IMR-90 (cell line): ENCODE measurements around the gene TSPEAR. TPM values are rescaled to one million over a fixed set of nuclear protein-coding genes. Genes with fewer than 3 reads are reported as not detected.

Experiments
- ATAC-seq: fragments of 200-7000 bp; cut with Tn5 transposase; 2 replicates; pipeline ENCODE4 v1.9.1; 2020; ENCODE audit warnings: low read depth, mild to moderate bottlenecking, moderate library complexity
- BruUV-seq: library from RNA; stranded (reverse); fragments of 400-500 nt; replicated peaks from 2 replicates; lab custom pipeline; 2021; lab: Mats Ljungman, UMichigan
- CTCF ChIA-PET: fragments of 300-600 bp; formaldehyde crosslinking; extraction: SDS; loops from one replicate; lab custom pipeline; 2021; ENCODE audit warnings: antibody characterized with exemption; lab: Yijun Ruan, JAX
- POLR2A ChIA-PET: fragments of 300-600 bp; sonication (Branson Sonifier 250); formaldehyde crosslinking; loops from one replicate; lab custom pipeline; 2022; ENCODE audit warnings: antibody characterized with exemption; ENCODE audit not compliant: unreplicated experiment; lab: Charles Lee
- DNase-seq: peaks from one replicate; pipeline ENCODE4 v3.0.0; 2013
- H2AFZ ChIP-seq: replicated peaks from 2 replicates; pipeline ENCODE3; 2013; ENCODE audit warnings: low read length, mild to moderate bottlenecking; ENCODE audit not compliant: poor library complexity
- H2AK5ac ChIP-seq: 2 replicates; pipeline ENCODE4 v1.6.1; 2013; ENCODE audit warnings: low read depth, low read length, inconsistent platforms
- H2AK9ac ChIP-seq: replicated peaks from 2 replicates; pipeline ENCODE3; 2013; ENCODE audit warnings: mild to moderate bottlenecking, low read depth, low read length, moderate library complexity; ENCODE audit not compliant: poor library complexity
- H2BK120ac ChIP-seq: 2 replicates; pipeline ENCODE4 v1.6.1; 2013; ENCODE audit warnings: low read depth, low read length, inconsistent platforms
- H2BK15ac ChIP-seq: 3 replicates; pipeline ENCODE4 v1.6.1; 2013; ENCODE audit warnings: low read depth, low read length, inconsistent platforms
- H2BK20ac ChIP-seq: 2 replicates; pipeline ENCODE4 v1.6.1; 2013; ENCODE audit warnings: low read depth, mild to moderate bottlenecking, inconsistent platforms, low read length, moderate library complexity
- H2BK5ac ChIP-seq: 2 replicates; pipeline ENCODE4 v1.6.1; 2013; ENCODE audit warnings: mild to moderate bottlenecking, low read depth, low read length, inconsistent platforms; ENCODE audit not compliant: poor library complexity, severe bottlenecking
- H3K14ac ChIP-seq: replicated peaks from 2 replicates; pipeline ENCODE4 v1.6.1; 2013; ENCODE audit warnings: low read depth, low read length, inconsistent platforms
- H3K18ac ChIP-seq: 2 replicates; pipeline ENCODE4 v1.6.1; 2013; ENCODE audit warnings: low read depth, low read length, control low read depth
- H3K23ac ChIP-seq: 2 replicates; pipeline ENCODE4 v1.6.1; 2013; ENCODE audit warnings: low read depth, low read length, inconsistent platforms
- H3K27ac ChIP-seq: 2 replicates; pipeline ENCODE4 v1.5.1; 2013; ENCODE audit warnings: mild to moderate bottlenecking, control low read depth, low read length; ENCODE audit not compliant: insufficient read depth
- H3K27me3 ChIP-seq: 2 replicates; pipeline ENCODE4 v1.6.1; 2013; ENCODE audit warnings: low read length; ENCODE audit not compliant: control insufficient read depth, insufficient read depth
- H3K36me3 ChIP-seq: 2 replicates; pipeline ENCODE4 v1.6.1; 2013; ENCODE audit warnings: low read length, mixed read lengths; ENCODE audit not compliant: control insufficient read depth, insufficient read depth
- H3K4ac ChIP-seq: 2 replicates; pipeline ENCODE4 v1.6.1; 2013; ENCODE audit warnings: low read depth, low read length, inconsistent platforms
- H3K4me1 ChIP-seq: 2 replicates; pipeline ENCODE4 v1.6.1; 2013; ENCODE audit warnings: low read length, mixed read lengths; ENCODE audit not compliant: control insufficient read depth, insufficient read depth
- H3K4me2 ChIP-seq: 2 replicates; pipeline ENCODE4 v1.6.1; 2013; ENCODE audit warnings: low read depth, mild to moderate bottlenecking, control low read depth, low read length, moderate library complexity
- H3K4me3 ChIP-seq: 2 replicates; pipeline ENCODE4 v1.5.1; 2013; ENCODE audit warnings: low read depth, mild to moderate bottlenecking, control low read depth, low read length, moderate library complexity; ENCODE audit not compliant: insufficient read depth
- H3K56ac ChIP-seq: 2 replicates; pipeline ENCODE4 v1.6.1; 2013; ENCODE audit warnings: low read length, inconsistent platforms; ENCODE audit not compliant: insufficient read depth; ENCODE audit errors: extremely low read depth
- H3K79me1 ChIP-seq, 2 experiments: 2 replicates each; pipeline ENCODE4 v1.6.1; 2013; ENCODE audit warnings: low read length in 2 of 2, inconsistent platforms in 1 of 2, low read depth in 1 of 2
- H3K9ac ChIP-seq: 2 replicates; pipeline ENCODE4 v1.6.1; 2013; ENCODE audit warnings: low read depth, low read length, control low read depth
- H3K9me1 ChIP-seq: 2 replicates; pipeline ENCODE4 v1.6.1; 2013; ENCODE audit warnings: low read length, inconsistent platforms; ENCODE audit not compliant: insufficient read depth
- H3K9me3 ChIP-seq: 2 replicates; pipeline ENCODE4 v1.6.1; 2013; ENCODE audit warnings: low read length; ENCODE audit not compliant: control insufficient read depth, insufficient read depth
- H4K20me1 ChIP-seq: 2 replicates; pipeline ENCODE4 v1.6.1; 2013; ENCODE audit warnings: low read length, inconsistent platforms; ENCODE audit not compliant: insufficient read depth
- H4K5ac ChIP-seq: 2 replicates; pipeline ENCODE4 v1.6.1; 2013; ENCODE audit warnings: mild to moderate bottlenecking, low read depth, low read length, control low read depth
- H4K8ac ChIP-seq, 2 experiments: 2 replicates each; pipeline ENCODE4 v1.6.1; 2013; ENCODE audit warnings: low read depth in 2 of 2, low read length in 2 of 2, control low read depth in 1 of 2, inconsistent platforms in 1 of 2
- H4K91ac ChIP-seq: 2 replicates; pipeline ENCODE4 v1.6.1; 2013; ENCODE audit warnings: low read depth, low read length, inconsistent platforms; ENCODE audit not compliant: insufficient read depth
- BHLHE40 ChIP-seq: fragments of 150-350 bp; IDR thresholded peaks from 2 replicates; pipeline ENCODE4 v1.6.1; 2016; ENCODE audit warnings: mild to moderate bottlenecking, low read depth, low read length
- CEBPB ChIP-seq: IDR thresholded peaks from 2 replicates; pipeline ENCODE4 v1.6.1; 2012; ENCODE audit warnings: low read depth, low read length, improper control_type of control experiment
- CHD1 ChIP-seq: IDR thresholded peaks from 2 replicates; pipeline ENCODE4 v1.6.1; 2012; ENCODE audit warnings: low read depth, low read length, improper control_type of control experiment
- CTCF ChIP-seq: conservative IDR thresholded peaks from 2 replicates; pipeline ENCODE4 v1.5.1; 2012; ENCODE audit warnings: mild to moderate bottlenecking, low read depth, low read length, improper control_type of control experiment
- ELK1 ChIP-seq: fragments of 150-350 bp; IDR thresholded peaks from 2 replicates; pipeline ENCODE4 v1.6.1; 2016; ENCODE audit warnings: low read depth, mild to moderate bottlenecking, low read length, moderate library complexity, borderline replicate concordance
- FOS ChIP-seq: fragments of 150-350 bp; IDR thresholded peaks from 2 replicates; pipeline ENCODE4 v1.6.1; 2016; ENCODE audit warnings: low read depth, low read length
- MAFK ChIP-seq: IDR thresholded peaks from 2 replicates; pipeline ENCODE4 v1.6.1; 2012; ENCODE audit warnings: low read depth, low read length, improper control_type of control experiment
- MAZ ChIP-seq: IDR thresholded peaks from 2 replicates; pipeline ENCODE4 v1.6.1; 2012; ENCODE audit warnings: low read depth, mild to moderate bottlenecking, low read length, improper control_type of control experiment, moderate library complexity, borderline replicate concordance
- MXI1 ChIP-seq: IDR thresholded peaks from 2 replicates; pipeline ENCODE4 v1.6.1; 2012; ENCODE audit warnings: low read depth, mild to moderate bottlenecking, low read length, moderate library complexity, borderline replicate concordance
- NFE2L2 ChIP-seq: fragments of 150-350 bp; IDR thresholded peaks from 2 replicates; pipeline ENCODE4 v1.6.1; 2016; ENCODE audit warnings: low read depth, mild to moderate bottlenecking, low read length
- POLR2A ChIP-seq: IDR thresholded peaks from 2 replicates; pipeline ENCODE4 v1.6.1; 2012; ENCODE audit warnings: mild to moderate bottlenecking, low read depth, low read length
- RAD21 ChIP-seq: IDR thresholded peaks from 2 replicates; pipeline ENCODE4 v1.6.1; 2012; ENCODE audit warnings: low read length, improper control_type of control experiment
- RCOR1 ChIP-seq: IDR thresholded peaks from 2 replicates; pipeline ENCODE4 v1.6.1; 2012; ENCODE audit warnings: mild to moderate bottlenecking, low read length, improper control_type of control experiment; ENCODE audit not compliant: insufficient replicate concordance
- RFX5 ChIP-seq: IDR thresholded peaks from 2 replicates; pipeline ENCODE4 v1.8.0; 2012; ENCODE audit warnings: low read depth, mild to moderate bottlenecking, low read length, moderate library complexity
- SMC3 ChIP-seq: fragments of 150-350 bp; IDR thresholded peaks from 2 replicates; pipeline ENCODE4 v1.6.1; 2016; ENCODE audit warnings: low read depth, mild to moderate bottlenecking, antibody characterized with exemption, low read length, moderate library complexity
- WGBS, 2 experiments: methylation state at CpG; one replicate each; pipeline versions ENCODE4 v1.1.5 to v1.1.7; 2013; ENCODE audit warnings: missing lambda C conversion rate in 2 of 2; ENCODE audit not compliant: insufficient read length in 1 of 2; ENCODE audit errors: extremely low coverage in 2 of 2; 5-methylcytosine and 5-hydroxymethylcytosine counted together
- dilution Hi-C: fragments of 300-500 bp; cut with HindIII; formaldehyde crosslinking; loops from one replicate; pipeline ENCODE4 v1.14.3; 2018; ENCODE audit warnings: low sequenced_read_pairs; ENCODE audit not compliant: unreplicated experiment
- in situ Hi-C: fragments of 300-500 bp; cut with MboI; formaldehyde crosslinking; loops from 3 replicates; pipeline ENCODE4 v1.14.3; 2019; ENCODE audit warnings: low sequenced_read_pairs, inconsistent platforms, mixed read lengths
- intact Hi-C: fragments of 100-400 bp; cut with micrococcal nuclease; formaldehyde crosslinking; loops from 2 replicates; pipeline ENCODE4 v1.10.0; 2022
- polyA plus RNA-seq, 3 experiments: library from polyadenylated mRNA; depleted of rRNA; stranded (reverse); fragments of >200 nt; gene quantifications; 2 replicates each; pipeline ENCODE4 v1.2.3, GENCODE V29; 2012; ENCODE audit warnings: low replicate concordance in 1 of 3
- total RNA-seq: library from RNA; depleted of rRNA; stranded (reverse); fragments of >200 nt; gene quantifications from 2 replicates; pipeline ENCODE4 v1.2.3, GENCODE V29; 2012
- TF ChIP-seq, protein P1 (sequence below): fragments of 150-350 bp; IDR thresholded peaks from 2 replicates; pipeline ENCODE4 v1.6.1; 2017; ENCODE audit warnings: mild to moderate bottlenecking, antibody characterized with exemption, low read length, low read depth

TSPEAR gene
- total and polyA plus RNA-seq, 2 of the 4 experiments (the other 2 are of a cell fraction) = not detected

- Histone ChIP-seq H2BK5ac (no peak overlapping the region), H2AK5ac (no peak overlapping the region), H4K91ac (no peak overlapping the region), H3K4me3 (no peak overlapping the region), H4K20me1 (no peaks in the 10 kb centered on the region), H3K36me3 (no peaks in the 10 kb centered on the region), H4K5ac (no peak overlapping the region), H3K79me1 (no peaks in the 10 kb centered on the region), H3K27me3 (peaks cover 3% of the 10 kb centered on the region; the same call in 1 of the 2 replicates), H2AFZ (no peak overlapping the region), H3K4me1 (no peaks in the 10 kb centered on the region), H3K27ac (no peak overlapping the region), H3K4me2 (no peak overlapping the region), H2BK15ac (no peak overlapping the region), H3K9ac (no peak overlapping the region), H3K9me3 (peaks cover 13% of the 10 kb centered on the region), H3K23ac (no peak overlapping the region), H3K14ac (no peak overlapping the region), H2BK120ac (no peak overlapping the region), H3K9me1 (no peaks in the 10 kb centered on the region), H3K18ac (no peak overlapping the region), H2BK20ac (no peak overlapping the region), H2AK9ac (no peak overlapping the region), H3K56ac (no peak overlapping the region), H4K8ac (no peak overlapping the region), H3K4ac (no peak overlapping the region)
- TF ChIP-seq MAFK (no peak), CEBPB (no peak), CHD1 (no peak), POLR2A (no peak), RCOR1 (no peak), MXI1 (no peak), NFE2L2 (no peak), FOS (no peak), SMC3 (no peak), BHLHE40 (no peak), RAD21 (no peak), MAZ (no peak), RFX5 (no peak), CTCF (no peak), ELK1 (no peak)
- TF ChIP-seq, protein P1, sequence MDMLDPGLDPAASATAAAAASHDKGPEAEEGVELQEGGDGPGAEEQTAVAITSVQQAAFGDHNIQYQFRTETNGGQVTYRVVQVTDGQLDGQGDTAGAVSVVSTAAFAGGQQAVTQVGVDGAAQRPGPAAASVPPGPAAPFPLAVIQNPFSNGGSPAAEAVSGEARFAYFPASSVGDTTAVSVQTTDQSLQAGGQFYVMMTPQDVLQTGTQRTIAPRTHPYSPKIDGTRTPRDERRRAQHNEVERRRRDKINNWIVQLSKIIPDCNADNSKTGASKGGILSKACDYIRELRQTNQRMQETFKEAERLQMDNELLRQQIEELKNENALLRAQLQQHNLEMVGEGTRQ = no peak
- dilution Hi-C loops = no loop called here
- intact Hi-C loops = no loop called here
- in situ Hi-C loops = no loop called here
- no TSS peak for BruUV-seq
- DNase-seq = no peak
- WGBS, 2 experiments = 66% methylated on average over 7 of the region's 10 CpGs; no CpG with 5 or more reads in 1 of the 2 experiments
- POLR2A ChIA-PET = no interaction called here
- CTCF ChIA-PET = no interaction called here
- ATAC-seq = no peak
Observed at GRCh38 chr21:44576025-44576420, 135.3 kb downstream of the TSPEAR start.
